Cardiac muscle cell (in vitro differentiated cells and primary cell): ENCODE measurements around the gene FAT4. TPM values are rescaled to one million over a fixed set of nuclear protein-coding genes. Genes with fewer than 3 reads are reported as not detected.

ENCODE experiments used
- DNase-seq, 2 donors: peaks; one replicate each; pipeline versions ENCODE4 v3.0.0 to v3.0.0-alpha.2; 2010 to 2017; ENCODE audit warnings: low read depth in 1 of 2, low spot score in 1 of 2
- H3K27ac ChIP-seq: fragments of 200-600 bp; sonication (generic); 2 replicates; pipeline ENCODE4 v1.5.1; 2016
- H3K27me3 ChIP-seq: fragments of 200-600 bp; sonication (generic); 2 replicates; pipeline ENCODE4 v1.6.0; 2016; ENCODE audit warnings: control low read depth
- H3K36me3 ChIP-seq: fragments of 200-600 bp; sonication (generic); 2 replicates; pipeline ENCODE4 v1.5.1; 2016; ENCODE audit warnings: control low read depth
- H3K4me1 ChIP-seq: fragments of 200-600 bp; sonication (generic); 2 replicates; pipeline ENCODE4 v1.8.1; 2017; ENCODE audit warnings: low read depth, mild to moderate bottlenecking, mixed run types
- H3K4me3 ChIP-seq: fragments of 200-600 bp; sonication (generic); 2 replicates; pipeline ENCODE4 v1.5.1; 2016; ENCODE audit warnings: mild to moderate bottlenecking
- H3K9me3 ChIP-seq: fragments of 200-600 bp; sonication (generic); 2 replicates; pipeline ENCODE4 v1.5.1; 2017; ENCODE audit warnings: low read depth, mild to moderate bottlenecking, control low read depth
- CTCF ChIP-seq: IDR thresholded peaks from 2 replicates; pipeline ENCODE4 v1.5.1; 2012; ENCODE audit warnings: low read depth, mild to moderate bottlenecking, low read length
- polyA plus RNA-seq: library from polyadenylated mRNA; unstranded; fragments of >200 nt; fragmentation: Nextera tagmentation; extraction: Ambion mirVana; gene quantifications from 2 replicates; pipeline ENCODE4 v1.2.1, GENCODE V29; 2016
- total RNA-seq: library from RNA; depleted of rRNA; stranded (reverse); fragments of >200 nt; gene quantifications from 2 replicates; pipeline ENCODE4 v1.2.3, GENCODE V29; 2016

The FAT4 gene
- total and polyA plus RNA-seq, 2 experiments from 2014 or later, result 1.0 to 5.6 TPM

DNA sequence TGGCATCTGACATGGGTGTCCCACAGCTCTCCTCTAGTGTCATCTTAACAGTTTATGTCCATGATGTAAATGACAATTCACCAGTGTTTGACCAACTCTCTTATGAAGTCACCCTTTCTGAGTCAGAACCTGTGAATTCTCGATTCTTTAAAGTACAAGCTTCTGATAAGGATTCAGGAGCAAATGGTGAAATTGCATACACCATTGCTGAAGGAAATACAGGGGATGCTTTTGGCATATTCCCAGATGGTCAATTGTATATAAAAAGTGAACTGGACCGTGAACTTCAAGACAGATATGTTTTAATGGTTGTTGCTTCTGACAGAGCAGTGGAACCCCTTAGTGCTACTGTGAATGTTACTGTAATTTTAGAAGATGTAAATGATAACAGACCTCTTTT lies 4.6 kb downstream of the FAT4 start:
- Histone ChIP-seq H3K4me1 (no peaks in the 10 kb centered on the region), H3K27me3 (no peaks in the 10 kb centered on the region), H3K4me3 (no peak overlapping the region), H3K27ac (no peak overlapping the region), H3K9me3 (no peaks in the 10 kb centered on the region), H3K36me3 (no peaks in the 10 kb centered on the region)
- no peak for TF ChIP-seq CTCF
- no peak for DNase-seq

DNA sequence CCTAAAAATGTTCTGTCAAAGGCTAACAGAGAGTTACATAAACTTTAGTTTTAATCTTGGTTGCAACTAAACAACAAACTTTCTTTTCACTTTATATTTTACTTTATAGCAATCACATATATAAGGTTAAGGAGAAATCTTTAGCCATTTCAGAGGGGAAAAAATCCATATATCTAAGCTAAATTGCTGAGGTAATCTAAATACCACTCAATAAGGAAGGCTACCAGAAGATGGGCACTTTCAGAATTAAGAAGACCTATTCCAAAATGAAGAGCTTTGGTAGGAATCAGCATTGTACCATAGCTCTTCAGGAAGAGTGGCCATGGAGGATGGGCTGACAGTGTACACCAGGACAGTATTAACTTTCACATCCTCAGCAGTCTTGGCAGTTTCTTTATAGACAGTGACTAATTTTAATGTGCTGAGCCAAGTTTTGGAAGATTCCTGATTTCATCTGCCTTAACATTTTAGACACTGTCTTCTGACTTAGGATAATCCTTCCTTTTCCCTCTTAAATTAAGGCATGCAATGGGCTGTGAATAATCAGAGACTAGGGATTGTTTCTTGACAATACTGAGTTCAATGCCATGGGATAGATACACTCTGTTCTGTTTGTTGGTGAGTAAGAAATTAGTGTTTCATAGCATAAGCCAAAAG lies 7.1 kb downstream of the FAT4 start:
- no peak for TF ChIP-seq CTCF
- no peaks in the 10 kb centered on the region for H3K9me3 ChIP-seq
- H3K36me3 ChIP-seq, result no peaks in the 10 kb centered on the region
- H3K4me1 ChIP-seq, result no peaks in the 10 kb centered on the region
- H3K27ac ChIP-seq, result no peak overlapping the region
- peak in 1 of 2 donors; percentile 58 for DNase-seq
- no peak overlapping the region for H3K4me3 ChIP-seq
- no peaks in the 10 kb centered on the region for H3K27me3 ChIP-seq

GRCh38 chr4:125322366-125322730 lies 7.6 kb downstream of the FAT4 start:
- Histone ChIP-seq H3K9me3 (no peaks in the 10 kb centered on the region), H3K4me1 (no peaks in the 10 kb centered on the region), H3K27me3 (no peaks in the 10 kb centered on the region), H3K36me3 (no peaks in the 10 kb centered on the region), H3K27ac (no peak overlapping the region), H3K4me3 (no peak overlapping the region)
- TF ChIP-seq CTCF, result no peak
- DNase-seq, result peak in 1 of 2 donors; percentile 73

DNA sequence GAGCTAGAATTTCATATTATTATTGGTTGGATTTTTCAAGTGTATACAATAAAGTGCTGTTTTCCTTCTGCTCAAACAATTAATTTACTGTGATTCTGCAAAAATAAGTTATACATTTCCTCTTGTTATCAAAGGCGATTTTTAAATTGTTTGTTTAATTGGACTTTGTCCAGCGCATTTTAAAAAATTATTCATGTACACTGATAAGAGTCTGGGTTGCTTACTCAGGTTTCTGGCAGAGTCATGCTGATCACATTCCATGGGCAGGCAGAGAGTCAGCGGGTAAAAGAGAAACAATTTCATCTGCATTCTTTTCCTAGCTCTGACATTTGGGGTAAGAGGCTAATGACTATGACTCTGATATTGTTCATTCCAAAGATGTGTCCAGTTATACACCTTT lies 8.9 kb downstream of the FAT4 start:
- Histone ChIP-seq H3K4me1 (no peaks in the 10 kb centered on the region), H3K27ac (no peak overlapping the region), H3K9me3 (no peaks in the 10 kb centered on the region), H3K4me3 (no peak overlapping the region), H3K27me3 (no peaks in the 10 kb centered on the region), H3K36me3 (no peaks in the 10 kb centered on the region)
- DNase-seq, result peak; percentile 30 to 75
- TF ChIP-seq CTCF, result no peak

- no peak for TF ChIP-seq CTCF
- Histone ChIP-seq H3K4me3 (no peak overlapping the region), H3K9me3 (no peaks in the 10 kb centered on the region), H3K27ac (no peak overlapping the region), H3K4me1 (no peaks in the 10 kb centered on the region), H3K36me3 (no peaks in the 10 kb centered on the region), H3K27me3 (no peaks in the 10 kb centered on the region)
- DNase-seq, result no peak
Measured at GRCh38 chr4:125325733-125326132, 11.0 kb downstream of the FAT4 start.

DNA sequence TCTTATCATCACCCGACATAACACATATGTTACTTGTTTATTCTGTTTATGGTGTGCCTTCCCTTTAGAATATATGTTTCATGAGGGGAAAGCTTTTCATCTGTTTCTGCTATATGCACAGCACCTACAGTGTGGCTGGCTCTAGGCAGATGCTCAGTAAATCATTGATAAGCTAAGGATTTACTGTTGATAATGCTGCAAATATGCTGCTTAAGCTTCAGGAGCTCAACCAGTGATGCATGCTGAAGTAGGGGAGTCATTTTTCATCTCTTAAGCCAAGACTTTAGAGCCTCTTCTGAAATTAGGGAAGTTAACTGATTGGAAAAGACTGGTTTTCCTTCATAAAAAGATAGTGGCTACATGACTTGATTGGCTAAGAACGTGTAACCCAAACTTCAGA lies 16.4 kb downstream of the FAT4 start:
- Histone ChIP-seq H3K4me3 (no peak overlapping the region), H3K27ac (no peak overlapping the region), H3K36me3 (no peaks in the 10 kb centered on the region), H3K9me3 (no peaks in the 10 kb centered on the region), H3K27me3 (no peaks in the 10 kb centered on the region), H3K4me1 (no peaks in the 10 kb centered on the region)
- no peak for TF ChIP-seq CTCF
- no peak for DNase-seq
